H1 (cell line): Measurements from ENCODE around the gene HSPB1. TPM values are rescaled to one million over a fixed set of nuclear protein-coding genes. Genes with fewer than 3 reads are reported as not detected.
A peak's percentile ranks its signal among the peaks of the same experiment; 100 is the strongest.

ENCODE experiments used
- CHD7 ChIP-seq: fragments of 300-600 bp; sonication (generic); IDR thresholded peaks from 2 replicates; pipeline ENCODE4 v1.7.1; 2012; ENCODE audit warnings: low read length, moderate library complexity, mild to moderate bottlenecking, inconsistent platforms; ENCODE audit not compliant: insufficient replicate concordance
- EGR1 ChIP-seq: IDR thresholded peaks from 2 replicates; pipeline ENCODE4 v1.6.1; 2011; ENCODE audit warnings: low read depth, low read length, borderline replicate concordance
- EP300 ChIP-seq, 2 experiments: IDR thresholded peaks; 1 replicate in 1 of 2; 2 replicates in 1 of 2; pipeline ENCODE4 v1.6.1; 2011 to 2012; ENCODE audit warnings: low read depth in 2 of 2, low read length in 2 of 2, mild to moderate bottlenecking in 2 of 2, borderline replicate concordance in 1 of 2, inconsistent platforms in 1 of 2, moderate library complexity in 1 of 2
- KDM4A ChIP-seq: IDR thresholded peaks from one replicate; pipeline ENCODE4 v1.7.1; 2012; ENCODE audit warnings: low read depth, mild to moderate bottlenecking, moderate library complexity, low read length, inconsistent platforms; ENCODE audit not compliant: severe bottlenecking
- MAX ChIP-seq: IDR thresholded peaks from 2 replicates; pipeline ENCODE4 v1.6.1; 2012; ENCODE audit warnings: inconsistent platforms
- SAP30 ChIP-seq: fragments of 300-600 bp; sonication (generic); IDR thresholded peaks from 2 replicates; pipeline ENCODE4 v1.7.1; 2012; ENCODE audit warnings: low read length, moderate library complexity, mild to moderate bottlenecking, inconsistent platforms; ENCODE audit not compliant: insufficient read depth, insufficient replicate concordance
- SP2 ChIP-seq: IDR thresholded peaks from 2 replicates; pipeline ENCODE4 v1.6.1; 2012; ENCODE audit warnings: mild to moderate bottlenecking, low read length, inconsistent platforms
- SRF ChIP-seq: IDR thresholded peaks from 2 replicates; pipeline ENCODE4 v1.6.1; 2011; ENCODE audit warnings: mild to moderate bottlenecking, low read depth, low read length, moderate library complexity
- polyA plus RNA-seq, 7 experiments: library from polyadenylated mRNA; depleted of rRNA in 3 of 7; stranded (reverse) in 5 of 7; unstranded in 2 of 7; fragments of >200 nt in 5 of 7; fragments of 200-250 nt in 2 of 7; gene quantifications; 1 replicate in 5 of 7; 2 replicates in 1 of 7; 4 replicates in 1 of 7; pipeline versions ENCODE4 v1.2.1 to v1.2.3, GENCODE V29; 2011 to 2013; ENCODE audit warnings: missing spikeins in 2 of 7, mixed read lengths in 2 of 7
- total RNA-seq: library from RNA; stranded (reverse); fragmentation: NEBNext Ultra II Directional; extraction: Animal tissue kit (Norgen Biotek cat#: 25700); gene quantifications from 2 replicates; pipeline ENCODE4 v1.2.1, GENCODE V29; 2021

Gene HSPB1
- total and polyA plus RNA-seq, 2 of the 8 experiments (the other 6 are each of a cell fraction or from before 2014, with no cell fraction given) = 165 to 254 TPM

GRCh38 chr7:76302347-76303201 lies at the start of gene HSPB1 (continued):
- no peak for TF ChIP-seq EP300 (IDR thresholded peaks at IDR 0.05; ENCODE audit: borderline replicate concordance in 1 of 2, low read depth in 2 of 2, low read length in 2 of 2)
- no peak for TF ChIP-seq SRF
- no peak for TF ChIP-seq SP2
- TF ChIP-seq SAP30 = no peak
- TF ChIP-seq MAX = peak; percentile 84
- peak; percentile 72 for TF ChIP-seq KDM4A
- TF ChIP-seq EGR1 = no peak
- TF ChIP-seq CHD7 = no peak
